Muscle of arm (tissue), 12 donors: ENCODE data around the gene SSC5D. TPM values are rescaled to one million over a fixed set of nuclear protein-coding genes. Genes with fewer than 3 reads are reported as not detected.
A peak's percentile ranks its signal among the peaks of the same experiment; 100 is the strongest.

Source experiments
- DNase-seq: peaks from one replicate; pipeline ENCODE4 v3.0.0-alpha.2; 2013
- polyA plus RNA-seq, 12 donors: library from polyadenylated mRNA; unstranded; fragments of 120-200 nt; gene quantifications; one replicate each; pipeline ENCODE4 v1.2.1, GENCODE V29; 2013; ENCODE audit not compliant: insufficient read length in 12 of 12

Gene SSC5D
- polyA plus RNA-seq, 12 donors: 12.2 to 37.5 (median 19.3) TPM; not detected in 1

GRCh38 chr19:55471266-55471665 is 17.0 kb upstream of the SSC5D start:
- DNase-seq: no peak

GRCh38 chr19:55472463-55472862 is 15.8 kb upstream of the SSC5D start:
- DNase-seq: no peak

GRCh38 chr19:55473225-55474012 is 14.8 kb upstream of the SSC5D start:
- DNase-seq: no peak

GRCh38 chr19:55474269-55475265 is 13.7 kb upstream of the SSC5D start:
- DNase-seq: no peak

GRCh38 chr19:55476100-55476775 is 12.0 kb upstream of the SSC5D start, which contains the start of gene ZNF628:
ZNF628 (plus strand) TSS chr19:55476617; CDS start chr19:55479911, 3,294 bp downstream.
- DNase-seq: peak; percentile 99

GRCh38 chr19:55477905-55478304 is 10.3 kb upstream of the SSC5D start:
- no peak for DNase-seq

- DNase-seq: no peak
Observed at GRCh38 chr19:55478364-55478763, 9.9 kb upstream of the SSC5D start.

- no peak for DNase-seq
Observed at GRCh38 chr19:55479045-55479444, 9.2 kb upstream of the SSC5D start.

GRCh38 chr19:55479451-55480230 is 8.6 kb upstream of the SSC5D start:
- DNase-seq: no peak

- DNase-seq: no peak
Observed at GRCh38 chr19:55481148-55481793, 7.0 kb upstream of the SSC5D start.

GRCh38 chr19:55481794-55482155 is 6.5 kb upstream of the SSC5D start:
- no peak for DNase-seq

GRCh38 chr19:55482156-55482961 is 5.9 kb upstream of the SSC5D start:
- DNase-seq: no peak

GRCh38 chr19:55482967-55483705 is 5.1 kb upstream of the SSC5D start:
- no peak for DNase-seq

GRCh38 chr19:55483706-55484592 is 4.3 kb upstream of the SSC5D start:
- DNase-seq: no peak

- peak; percentile 80 for DNase-seq
Observed at GRCh38 chr19:55484593-55485438, 3.4 kb upstream of the SSC5D start, which contains the start of gene NAT14. NAT14 (plus strand) TSS chr19:55485188; CDS start chr19:55485709, 521 bp downstream.

GRCh38 chr19:55485439-55486011 is 2.7 kb upstream of the SSC5D start:
- no peak for DNase-seq
